ENCODE measurements around the gene HNRNPDL. TPM values are rescaled to one million over a fixed set of nuclear protein-coding genes. Genes with fewer than 3 reads are reported as not detected.
"Not testable (repeated sequence)": the region's sequence is repeated elsewhere in the genome, so short reads cannot be mapped to it uniquely, and the experiment has no call there.

HNRNPDL gene
- total RNA-seq, 2 experiments from 2014 or later, result 317 to 343 TPM

- H3K4me3 Mint-ChIP-seq, result no peak overlapping the region
- ATAC-seq (no peak), DNase-seq (no peak)
- H3K36me3 Mint-ChIP-seq, result no peaks in the 10 kb centered on the region
- CTCF ChIA-PET, result interaction anchor here (0.6 to 1.5 kb wide), 2 partner anchors 19 to 712 kb away, joined by 3 read pairs; no protein-coding TSS in a partner anchor
- peaks cover 23% of the 10 kb centered on the region for H3K27me3 Mint-ChIP-seq
- no peaks in the 10 kb centered on the region for H3K9me3 Mint-ChIP-seq (ENCODE audit: low read depth)
- H3K27ac Mint-ChIP-seq, result no peak overlapping the region
- H3K4me1 Mint-ChIP-seq, result no peaks in the 10 kb centered on the region
These were observed 32.0 kb downstream of the HNRNPDL start for GRCh38 chr4:82398263-82398662.

- no peaks in the 10 kb centered on the region for H3K36me3 Mint-ChIP-seq
- H3K4me3 Mint-ChIP-seq, result no peak overlapping the region
- H3K27me3 Mint-ChIP-seq, result peaks cover 22% of the 10 kb centered on the region
- no peak overlapping the region for H3K27ac Mint-ChIP-seq
- H3K9me3 Mint-ChIP-seq (ENCODE audit: low read depth), result no peaks in the 10 kb centered on the region
- DNase-seq (no peak), ATAC-seq (no peak)
- CTCF ChIA-PET, result interaction anchor here (0.6 to 1.5 kb wide), 2 partner anchors 18 to 713 kb away, joined by 3 read pairs; no protein-coding TSS in a partner anchor
- H3K4me1 Mint-ChIP-seq, result no peaks in the 10 kb centered on the region
These were observed 32.7 kb downstream of the HNRNPDL start for GRCh38 chr4:82397527-82397926.

GRCh38 chr4:82394896-82395295, 35.4 kb downstream of the HNRNPDL start:
- H3K27me3 Mint-ChIP-seq, result peaks cover 8% of the 10 kb centered on the region
- H3K36me3 Mint-ChIP-seq, result no peaks in the 10 kb centered on the region
- DNase-seq (no peak), ATAC-seq (no peak)
- CTCF ChIA-PET, result no interaction called here
- H3K9me3 Mint-ChIP-seq (ENCODE audit: low read depth), result no peaks in the 10 kb centered on the region
- no peak overlapping the region for H3K27ac Mint-ChIP-seq
- H3K4me1 Mint-ChIP-seq, result no peaks in the 10 kb centered on the region
- H3K4me3 Mint-ChIP-seq, result no peak overlapping the region

GRCh38 chr4:82390061-82390460, 40.2 kb downstream of the HNRNPDL start:
- not testable (repeated sequence) for H3K27ac Mint-ChIP-seq; DNase-seq; H3K4me1 Mint-ChIP-seq; H3K27me3 Mint-ChIP-seq; H3K4me3 Mint-ChIP-seq; ATAC-seq; H3K9me3 Mint-ChIP-seq (ENCODE audit: low read depth); H3K36me3 Mint-ChIP-seq
- CTCF ChIA-PET, result interaction anchor here (0.9 kb wide), 1 partner anchor 349 kb away, joined by 3 read pairs; no protein-coding TSS in a partner anchor

- Mint-ChIP-seq H3K27me3 (peaks cover 14% of the 10 kb centered on the region), H3K4me3 (no peak overlapping the region), H3K36me3 (peaks cover 4% of the 10 kb centered on the region), H3K9me3 (ENCODE audit: low read depth) (no peaks in the 10 kb centered on the region), H3K4me1 (no peaks in the 10 kb centered on the region), H3K27ac (no peak overlapping the region)
- CTCF ChIA-PET, result no interaction called here
- DNase-seq (no peak), ATAC-seq (no peak)
These were observed 41.9 kb downstream of the HNRNPDL start for GRCh38 chr4:82388405-82388804.

- DNase-seq; H3K4me3 Mint-ChIP-seq; H3K36me3 Mint-ChIP-seq; H3K9me3 Mint-ChIP-seq (ENCODE audit: low read depth); CTCF ChIA-PET; ATAC-seq; H3K4me1 Mint-ChIP-seq; H3K27ac Mint-ChIP-seq: not testable (repeated sequence)
- peaks cover 11% of the 10 kb centered on the region for H3K27me3 Mint-ChIP-seq
These were observed 44.0 kb downstream of the HNRNPDL start for GRCh38 chr4:82386312-82386711.

GRCh38 chr4:82382751-82383150, 47.5 kb downstream of the HNRNPDL start:
- Mint-ChIP-seq H3K4me1 (peaks cover 2% of the 10 kb centered on the region), H3K9me3 (ENCODE audit: low read depth) (peaks cover 2% of the 10 kb centered on the region), H3K27ac (no peak overlapping the region), H3K27me3 (peaks cover 11% of the 10 kb centered on the region), H3K4me3 (no peak overlapping the region), H3K36me3 (peaks cover 21% of the 10 kb centered on the region)
- DNase-seq (no peak), ATAC-seq (no peak)
- CTCF ChIA-PET, result interaction anchor here (0.6 kb wide), 1 partner anchor 164 kb away, joined by 3 read pairs; no protein-coding TSS in a partner anchor

GRCh38 chr4:82381661-82382296, 48.5 kb downstream of the HNRNPDL start:
- Mint-ChIP-seq H3K27me3 (peaks cover 11% of the 10 kb centered on the region), H3K4me3 (no peak overlapping the region), H3K4me1 (peaks cover 5% of the 10 kb centered on the region), H3K36me3 (peaks cover 27% of the 10 kb centered on the region), H3K27ac (no peak overlapping the region), H3K9me3 (ENCODE audit: low read depth) (peaks cover 2% of the 10 kb centered on the region)
- ATAC-seq (no peak), DNase-seq (no peak)
- CTCF ChIA-PET, result no interaction called here

GRCh38 chr4:82381235-82381634, 49.0 kb downstream of the HNRNPDL start:
- H3K27ac Mint-ChIP-seq, result no peak overlapping the region
- H3K9me3 Mint-ChIP-seq (ENCODE audit: low read depth), result peaks cover 2% of the 10 kb centered on the region
- DNase-seq (no peak), ATAC-seq (no peak)
- H3K27me3 Mint-ChIP-seq, result peaks cover 11% of the 10 kb centered on the region
- no peak overlapping the region for H3K4me3 Mint-ChIP-seq
- H3K4me1 Mint-ChIP-seq, result peaks cover 9% of the 10 kb centered on the region
- H3K36me3 Mint-ChIP-seq, result peaks cover 31% of the 10 kb centered on the region
- CTCF ChIA-PET, result no interaction called here

- DNase-seq (no peak), ATAC-seq (no peak)
- Mint-ChIP-seq H3K27me3 (peaks cover 10% of the 10 kb centered on the region), H3K4me1 (peaks cover 13% of the 10 kb centered on the region), H3K4me3 (no peak overlapping the region), H3K27ac (no peak overlapping the region), H3K9me3 (ENCODE audit: low read depth) (peaks cover 2% of the 10 kb centered on the region), H3K36me3 (peaks cover 35% of the 10 kb centered on the region)
- CTCF ChIA-PET, result no interaction called here
These were observed 49.4 kb downstream of the HNRNPDL start for GRCh38 chr4:82380831-82381230.

GRCh38 chr4:82380344-82380743, 49.9 kb downstream of the HNRNPDL start:
- Mint-ChIP-seq H3K27ac (no peak overlapping the region), H3K4me1 (peaks cover 16% of the 10 kb centered on the region), H3K27me3 (peaks cover 5% of the 10 kb centered on the region), H3K9me3 (ENCODE audit: low read depth) (peaks cover 2% of the 10 kb centered on the region), H3K4me3 (no peak overlapping the region), H3K36me3 (peaks cover 37% of the 10 kb centered on the region)
- no peak for DNase-seq
- CTCF ChIA-PET, result interaction anchor here (1.4 kb wide), 2 partner anchors 18 to 49 kb away, joined by 3 to 4 read pairs; no protein-coding TSS in a partner anchor
- no peak for ATAC-seq

- CTCF ChIA-PET, result interaction anchor here (1.2 kb wide), 1 partner anchor 46 kb away, joined by 3 read pairs; no protein-coding TSS in a partner anchor
- no peaks in the 10 kb centered on the region for H3K27me3 Mint-ChIP-seq
- no peak overlapping the region for H3K27ac Mint-ChIP-seq
- H3K4me1 Mint-ChIP-seq, result peaks cover 19% of the 10 kb centered on the region
- peak overlapping the region; percentile 94 for H3K4me3 Mint-ChIP-seq
- H3K9me3 Mint-ChIP-seq (ENCODE audit: low read depth), result peaks cover 2% of the 10 kb centered on the region
- H3K36me3 Mint-ChIP-seq, result peaks cover 59% of the 10 kb centered on the region
- no peak for DNase-seq
- ATAC-seq, result no peak
These were observed 54.2 kb downstream of the HNRNPDL start for GRCh38 chr4:82376109-82376508.

GRCh38 chr4:82373816-82374625, 56.2 kb downstream of the HNRNPDL start, which contains the start of gene HNRNPD:
Gene HNRNPD, minus strand, starts transcription at chr4:82373991. Its CDS starts 313 bp downstream, at chr4:82373678.
- peak; percentile 88 for ATAC-seq
- Mint-ChIP-seq H3K27ac (peak within 1 kb of the TSS; percentile 100), H3K36me3 (peaks cover 68% of the 10 kb centered on the region), H3K4me3 (peak within 1 kb of the TSS; percentile 94), H3K27me3 (no peaks in the 10 kb centered on the region), H3K9me3 (ENCODE audit: low read depth) (no peaks in the 10 kb centered on the region), H3K4me1 (peaks cover 38% of the 10 kb centered on the region)
- CTCF ChIA-PET, result interaction anchor here (1.4 to 2.1 kb wide), 2 partner anchors 55 to 57 kb away, joined by 5 to 13 read pairs; partner anchors contain the start of gene HNRNPDL
- DNase-seq, result peak; percentile 98

All from activated CD8-positive, alpha-beta memory T cell treated with anti-CD3 and anti-CD28 coated beads, Interleukin-2, amount 10 ng/mL, durations not matched to agents 7 days and 5 days (primary cell).